OCI-LY1 (cell line): ENCODE data around the gene TMEM45A.

ENCODE experiments used
- EZH2 ChIP-seq: fragments of 200-600 bp; sonication (generic), shearing (Covaris generic); IDR thresholded peaks from 2 replicates; pipeline ENCODE4 v1.8.0; 2017; ENCODE audit warnings: borderline replicate concordance, mixed run types, mild to moderate bottlenecking, antibody characterized with exemption, low read length, moderate library complexity, mixed read lengths
- TF ChIP-seq, protein P1 (sequence below): fragments of 200-600 bp; sonication (generic), shearing (Covaris generic); IDR thresholded peaks from 2 replicates; pipeline ENCODE4 v1.5.1; 2017; ENCODE audit warnings: mild to moderate bottlenecking, antibody characterized with exemption, low read length, moderate library complexity, mixed read lengths

DNA sequence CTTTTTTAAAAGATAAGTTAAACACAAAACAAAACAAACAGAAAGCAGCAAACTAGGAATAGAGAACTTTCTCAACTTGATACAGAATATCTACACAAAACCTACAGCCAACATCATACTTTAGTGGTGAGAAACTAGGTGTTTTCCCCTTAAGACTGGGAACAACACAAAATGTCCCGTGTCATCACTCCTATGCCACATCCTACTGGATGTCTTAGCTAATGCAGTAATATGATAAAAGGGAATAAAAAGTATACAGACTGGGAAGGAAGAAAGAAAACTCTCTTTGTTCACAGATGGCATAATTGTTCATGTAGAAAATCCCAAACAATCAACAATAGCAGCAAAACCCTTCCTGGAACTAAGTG lies 45.9 kb downstream of the TMEM45A start:
- TF ChIP-seq, protein P1, sequence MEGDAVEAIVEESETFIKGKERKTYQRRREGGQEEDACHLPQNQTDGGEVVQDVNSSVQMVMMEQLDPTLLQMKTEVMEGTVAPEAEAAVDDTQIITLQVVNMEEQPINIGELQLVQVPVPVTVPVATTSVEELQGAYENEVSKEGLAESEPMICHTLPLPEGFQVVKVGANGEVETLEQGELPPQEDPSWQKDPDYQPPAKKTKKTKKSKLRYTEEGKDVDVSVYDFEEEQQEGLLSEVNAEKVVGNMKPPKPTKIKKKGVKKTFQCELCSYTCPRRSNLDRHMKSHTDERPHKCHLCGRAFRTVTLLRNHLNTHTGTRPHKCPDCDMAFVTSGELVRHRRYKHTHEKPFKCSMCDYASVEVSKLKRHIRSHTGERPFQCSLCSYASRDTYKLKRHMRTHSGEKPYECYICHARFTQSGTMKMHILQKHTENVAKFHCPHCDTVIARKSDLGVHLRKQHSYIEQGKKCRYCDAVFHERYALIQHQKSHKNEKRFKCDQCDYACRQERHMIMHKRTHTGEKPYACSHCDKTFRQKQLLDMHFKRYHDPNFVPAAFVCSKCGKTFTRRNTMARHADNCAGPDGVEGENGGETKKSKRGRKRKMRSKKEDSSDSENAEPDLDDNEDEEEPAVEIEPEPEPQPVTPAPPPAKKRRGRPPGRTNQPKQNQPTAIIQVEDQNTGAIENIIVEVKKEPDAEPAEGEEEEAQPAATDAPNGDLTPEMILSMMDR: no peak
- no peak for TF ChIP-seq EZH2
